HL-60 (cell line): ENCODE results near the gene APOL1.

Experiments used
- DNase-seq, 2 experiments: peaks; one replicate each; pipeline ENCODE4 v3.0.0-alpha.2; 2010 to 2020; ENCODE audit warnings: low read depth in 1 of 2, low spot score in 1 of 2
- H3K27ac ChIP-seq: fragments of 250-450 bp; sonication (Bioruptor Pico); replicated peaks from 2 replicates; pipeline ENCODE4 v1.5.1; 2020; ENCODE audit warnings: mild to moderate bottlenecking, moderate library complexity
- H3K27me3 ChIP-seq: fragments of 250-450 bp; sonication (Bioruptor Pico); 2 replicates; pipeline ENCODE4 v1.5.1; 2021; ENCODE audit warnings: mild to moderate bottlenecking, moderate library complexity; ENCODE audit not compliant: insufficient read depth, poor library complexity, severe bottlenecking
- H3K4me3 ChIP-seq: replicated peaks from 2 replicates; pipeline ENCODE4 v1.5.1; 2011; ENCODE audit warnings: mild to moderate bottlenecking, control low read depth, low read length; ENCODE audit not compliant: insufficient read depth
- CTCF ChIP-seq: IDR thresholded peaks from one replicate; pipeline ENCODE4 v1.5.1; 2011; ENCODE audit warnings: low read length, control low read depth, inconsistent platforms; ENCODE audit not compliant: insufficient read depth
- GABPA ChIP-seq: IDR thresholded peaks from 2 replicates; pipeline ENCODE4 v1.6.1; 2012; ENCODE audit warnings: low read depth
- POLR2AphosphoS5 ChIP-seq: IDR thresholded peaks from 2 replicates; pipeline ENCODE4 v1.6.1; 2012; ENCODE audit warnings: low read depth
- REST ChIP-seq: IDR thresholded peaks from 2 replicates; pipeline ENCODE4 v1.6.1; 2012; ENCODE audit warnings: low read depth; ENCODE audit not compliant: insufficient replicate concordance
- SPI1 ChIP-seq: IDR thresholded peaks from 2 replicates; pipeline ENCODE4 v1.6.1; 2012; ENCODE audit warnings: low read depth, mild to moderate bottlenecking, borderline replicate concordance

The APOL1 gene

GRCh38 chr22:36218648-36219193 is 34.2 kb upstream of the APOL1 start:
- DNase-seq = no peak
- no peak overlapping the region for H3K4me3 ChIP-seq
- no peak overlapping the region for H3K27ac ChIP-seq
- TF ChIP-seq GABPA (no peak), REST (no peak), SPI1 (peak; percentile 78)
- H3K27me3 ChIP-seq = no peaks in the 10 kb centered on the region

GRCh38 chr22:36220451-36220921 is 32.4 kb upstream of the APOL1 start:
- no peak overlapping the region for H3K27ac ChIP-seq
- DNase-seq = no peak
- no peak overlapping the region for H3K4me3 ChIP-seq
- H3K27me3 ChIP-seq = no peaks in the 10 kb centered on the region
- TF ChIP-seq SPI1 (no peak), POLR2AphosphoS5 (no peak), REST (no peak), CTCF (no peak), GABPA (no peak)

GRCh38 chr22:36221799-36222751 is 30.9 kb upstream of the APOL1 start:
- no peak overlapping the region for H3K4me3 ChIP-seq
- no peaks in the 10 kb centered on the region for H3K27me3 ChIP-seq

More at GRCh38 chr22:36221799-36222751, 30.9 kb upstream of the APOL1 start:
- peak in 1 of 2 experiments; percentile 55 for DNase-seq
- H3K27ac ChIP-seq = no peak overlapping the region
- TF ChIP-seq POLR2AphosphoS5 (no peak), SPI1 (no peak), GABPA (no peak), REST (no peak), CTCF (peak; percentile 57)
